GM19372 (cell line): Measurements from ENCODE around the gene PSMD13.
A peak's percentile ranks its signal among the peaks of the same experiment; 100 is the strongest.
"Not testable (repeated sequence)": the region's sequence is repeated elsewhere in the genome, so short reads cannot be mapped to it uniquely, and the experiment has no call there.

Experiments used
- ATAC-seq: cut with Tn5 transposase; IDR thresholded peaks from one replicate; pipeline ENCODE4 v1.9.1; 2021; ENCODE audit warnings: mild to moderate bottlenecking, low read depth, moderate library complexity; ENCODE audit not compliant: unreplicated experiment

The PSMD13 gene

DNA sequence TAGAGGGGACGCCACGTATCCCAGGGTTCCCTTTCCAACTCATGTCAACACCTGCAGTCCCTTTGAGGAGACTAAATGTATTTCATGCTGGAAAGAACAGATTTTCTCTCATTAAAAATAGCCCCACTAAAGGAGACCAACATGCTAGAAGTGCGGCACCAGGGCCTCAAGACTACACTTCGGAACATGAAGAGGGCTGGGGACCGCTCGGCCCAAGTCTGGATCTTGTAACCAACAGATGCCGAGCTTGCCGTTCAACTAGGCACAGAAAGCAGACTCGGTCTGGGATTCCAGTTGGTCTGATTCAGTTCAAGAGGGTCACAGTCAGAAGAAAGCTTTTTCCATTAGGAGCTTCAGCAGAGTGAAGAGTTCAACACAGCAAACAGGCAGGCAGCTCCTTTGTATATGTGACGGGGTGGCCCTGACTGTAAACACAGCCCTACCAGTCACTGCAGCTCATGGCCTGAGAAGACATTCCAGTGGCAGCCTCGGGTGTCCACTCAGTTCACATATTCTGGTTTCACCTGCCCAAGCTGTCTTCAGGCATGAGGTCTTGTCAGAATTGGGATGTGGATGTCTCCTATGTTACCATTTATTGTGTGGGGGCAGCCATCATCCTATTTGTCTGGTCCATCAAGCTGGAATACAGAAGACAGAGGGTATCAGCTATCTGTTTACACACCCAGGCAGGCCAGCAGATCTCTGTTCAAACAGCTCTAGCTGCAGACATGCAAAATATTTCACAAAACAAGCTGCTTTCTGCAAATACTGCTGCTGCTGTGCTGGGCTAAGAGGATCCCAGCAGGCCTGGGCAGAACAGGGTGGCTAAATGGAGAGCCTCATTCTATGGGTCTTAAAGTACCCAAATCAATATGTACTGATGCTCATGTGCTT lies 20.4 kb upstream of the PSMD13 start:
- ATAC-seq: no peak

DNA sequence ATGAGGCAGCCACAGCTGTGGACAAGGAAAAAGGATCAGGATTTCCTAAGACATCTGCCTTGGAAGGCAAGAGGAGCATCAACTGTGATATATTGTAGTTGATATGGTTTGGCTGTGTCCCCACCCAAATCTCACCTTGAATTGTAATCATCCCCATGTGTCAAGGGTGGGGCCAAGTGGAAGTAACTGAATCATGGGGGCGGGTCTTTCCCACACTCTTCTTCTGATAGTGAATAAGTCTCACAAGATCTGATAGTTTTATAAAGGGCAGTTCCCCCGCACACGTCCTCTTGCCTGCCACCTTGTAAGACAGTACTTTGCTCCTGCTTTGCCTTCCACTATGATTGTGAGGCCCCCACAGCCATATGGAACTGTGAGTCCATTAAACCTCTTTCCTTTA lies 19.1 kb upstream of the PSMD13 start:
- no peak for ATAC-seq

DNA sequence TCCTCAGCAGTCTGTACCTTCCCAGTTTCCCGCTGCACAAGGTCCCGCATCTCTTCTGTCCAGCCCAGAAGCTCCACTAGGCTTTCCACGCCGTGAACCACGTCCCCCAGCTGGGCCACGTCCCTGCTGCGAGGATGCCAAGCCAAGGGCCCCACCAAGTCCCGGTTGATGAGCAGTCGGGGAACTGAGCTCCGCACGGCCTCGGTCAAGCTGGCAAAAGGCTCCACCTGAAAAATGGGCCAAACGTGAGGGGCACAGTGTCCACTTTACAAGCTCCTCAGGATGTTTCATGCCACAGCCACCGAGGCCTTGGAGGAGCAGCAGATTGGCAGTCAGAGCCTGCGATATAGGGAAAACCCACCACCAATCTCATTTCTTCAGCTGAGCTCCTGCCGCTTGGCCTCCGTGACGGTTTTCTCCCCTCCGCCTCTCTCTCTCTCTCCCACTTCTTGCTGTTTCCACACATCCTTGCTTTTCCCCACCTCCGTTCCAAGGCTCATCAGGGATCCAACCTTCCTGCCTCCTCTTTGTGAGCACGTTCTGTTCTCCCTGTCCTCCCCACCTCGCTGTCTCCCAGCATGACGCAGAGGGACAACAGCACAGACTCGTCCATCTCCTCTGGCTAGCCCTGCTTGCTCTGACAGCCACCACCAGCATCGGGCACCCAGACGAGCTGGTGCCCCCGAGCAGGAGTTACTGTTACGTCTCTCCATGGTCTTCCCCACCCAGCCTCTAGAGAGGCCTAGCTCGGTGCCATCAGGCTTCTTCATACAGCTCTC lies 17.8 kb upstream of the PSMD13 start:
- no peak for ATAC-seq

DNA sequence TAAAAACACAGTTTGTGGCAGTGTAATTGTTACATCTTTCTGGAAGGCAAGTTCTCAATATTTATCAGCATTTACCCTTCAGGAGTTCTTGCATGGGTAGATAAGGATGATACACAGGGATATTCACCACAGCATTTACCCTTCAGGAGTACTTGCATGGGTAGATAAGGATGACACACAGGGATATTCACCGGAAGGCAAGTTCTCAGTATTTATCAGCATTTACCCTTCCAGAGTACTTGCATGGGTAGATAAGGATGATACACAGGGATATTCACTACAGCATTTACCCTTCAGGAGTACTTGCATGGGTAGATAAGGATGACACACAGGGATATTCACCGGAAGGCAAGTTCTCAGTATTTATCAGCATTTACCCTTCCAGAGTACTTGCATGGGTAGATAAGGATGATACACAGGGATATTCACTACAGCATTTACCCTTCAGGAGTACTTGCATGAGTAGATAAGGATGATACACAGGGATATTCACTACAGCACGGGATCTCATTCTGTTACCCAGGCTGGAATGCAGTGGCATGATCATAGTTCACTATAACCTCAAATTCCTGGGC lies 16.0 kb upstream of the PSMD13 start:
- ATAC-seq: not testable (repeated sequence)

DNA sequence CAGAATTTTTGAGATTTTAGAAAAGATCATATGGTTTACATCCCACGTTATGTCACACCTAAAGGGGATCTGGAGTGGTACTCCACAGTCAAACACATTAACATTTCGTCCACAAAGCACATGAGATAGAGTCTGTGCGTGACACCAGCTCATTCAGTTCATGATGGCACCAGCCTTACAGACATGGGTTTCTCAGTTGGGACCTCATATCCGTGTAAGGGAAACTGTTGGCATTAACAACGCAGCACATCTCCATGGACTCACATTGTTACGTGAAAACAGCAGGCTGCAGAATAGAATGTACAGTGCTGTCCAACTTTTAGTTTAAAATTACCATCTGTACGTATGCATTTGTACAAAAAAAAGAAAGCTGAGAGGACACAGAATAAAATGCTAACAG lies 15.2 kb upstream of the PSMD13 start:
- no peak for ATAC-seq

DNA sequence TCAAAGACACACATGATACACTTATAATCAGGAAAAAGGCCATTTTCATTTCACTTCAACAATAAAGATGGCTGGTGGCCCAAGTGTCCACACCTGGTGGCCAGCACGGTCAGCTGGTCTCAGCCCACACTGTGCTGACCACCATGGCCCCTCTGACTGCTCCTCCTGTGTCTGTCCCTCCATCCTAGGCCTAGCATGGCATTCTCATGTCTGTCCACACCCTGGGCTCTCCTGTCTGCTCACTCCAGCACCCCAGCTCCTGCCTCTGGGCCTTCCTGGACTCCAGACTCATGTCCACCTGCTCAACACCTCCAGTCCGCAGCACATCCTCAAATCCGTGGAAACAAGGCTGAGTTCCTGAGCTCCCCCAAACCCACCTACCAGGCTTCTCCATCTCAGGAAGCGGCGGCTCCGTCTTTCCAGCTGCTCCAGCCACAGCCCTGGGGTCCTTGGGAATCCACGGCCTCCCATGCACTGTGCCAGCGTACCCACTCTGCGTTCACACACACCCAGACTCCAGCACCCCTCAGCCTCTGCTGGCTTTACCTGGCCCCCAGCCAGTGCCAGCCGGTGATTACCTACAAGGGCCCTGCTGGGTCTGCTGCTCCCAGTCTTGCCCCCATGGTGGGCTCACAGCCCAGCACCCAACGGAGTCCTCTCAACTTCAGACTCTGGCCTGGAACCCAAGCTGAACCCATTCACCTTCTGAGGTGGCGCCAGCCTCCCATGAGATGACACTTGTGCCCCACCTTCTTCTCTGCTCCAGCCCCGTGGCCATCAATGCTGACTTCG lies 14.6 kb upstream of the PSMD13 start:
- ATAC-seq: no peak

DNA sequence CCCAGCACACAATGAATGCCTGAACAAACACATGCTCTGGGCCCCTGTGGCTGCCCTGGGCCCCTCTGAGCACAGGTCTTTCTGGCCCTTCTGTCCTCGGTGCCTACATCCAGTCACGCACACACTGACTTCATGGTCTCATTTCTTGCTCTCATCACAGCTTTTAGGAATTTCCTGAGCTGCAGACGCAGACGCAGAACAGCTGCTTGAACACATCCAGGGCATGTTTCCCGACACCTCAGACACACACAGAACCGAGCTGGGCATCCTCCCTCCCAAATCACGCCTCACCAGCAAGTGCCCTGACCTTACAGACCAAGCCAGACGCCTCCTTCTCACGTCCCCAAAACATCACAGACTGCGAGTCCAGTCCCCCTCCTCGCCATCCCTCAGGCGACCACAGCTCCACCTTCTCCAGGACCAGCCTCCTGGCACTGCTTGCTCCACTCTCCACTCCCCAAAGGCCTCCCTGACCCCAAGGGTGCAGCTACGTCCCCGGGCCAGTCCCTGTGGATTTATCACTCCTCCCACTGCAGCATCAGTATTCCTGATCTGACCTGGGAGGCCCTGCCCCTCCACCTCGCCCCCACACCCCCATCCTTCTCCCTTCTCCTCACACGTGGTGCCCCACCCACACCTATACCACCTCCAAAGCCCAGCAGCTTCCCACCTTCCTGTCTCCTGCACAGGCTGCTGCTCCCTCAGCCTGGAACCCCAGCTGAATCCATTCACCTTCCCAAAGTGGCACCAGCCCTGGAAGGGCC lies 13.6 kb upstream of the PSMD13 start:
- ATAC-seq: no peak

DNA sequence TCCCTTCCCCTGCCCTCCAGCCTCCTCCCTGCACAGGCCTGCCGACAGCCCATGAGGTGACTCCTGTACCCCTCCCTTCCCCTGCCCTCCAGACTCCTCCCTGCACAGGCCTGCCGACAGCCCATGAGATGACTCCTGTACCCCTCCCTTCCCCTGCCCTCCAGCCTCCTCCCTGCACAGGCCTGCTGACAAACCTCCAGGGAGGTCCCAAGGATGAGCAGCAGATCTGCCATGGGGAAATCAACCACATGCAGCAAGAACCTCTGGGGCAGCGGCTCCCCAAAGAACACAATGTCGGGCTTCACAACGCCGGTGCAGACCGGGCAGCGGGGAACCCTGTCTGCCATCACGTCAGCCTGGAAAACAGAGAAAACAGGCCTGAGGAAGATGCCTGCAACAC lies 12.9 kb upstream of the PSMD13 start:
- no peak for ATAC-seq

DNA sequence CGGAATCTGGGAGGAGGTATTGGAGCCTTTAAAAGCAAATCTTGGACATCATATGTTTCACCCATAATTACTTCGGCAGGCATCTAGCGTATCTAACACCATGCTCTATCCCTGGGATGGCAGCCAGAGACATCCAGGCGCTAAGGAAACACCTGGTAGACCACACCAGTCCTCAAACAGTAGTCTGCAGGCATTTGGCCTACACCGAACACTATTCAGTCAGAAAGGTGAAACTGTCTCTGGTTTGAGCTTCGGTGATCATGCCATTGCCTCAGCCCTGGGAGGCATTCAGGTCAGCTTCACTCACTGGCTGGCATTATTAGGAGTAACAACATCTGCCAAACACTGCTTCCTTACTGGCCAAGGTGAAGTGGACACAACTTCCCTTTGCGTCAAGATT lies 12.4 kb upstream of the PSMD13 start:
- no peak for ATAC-seq

DNA sequence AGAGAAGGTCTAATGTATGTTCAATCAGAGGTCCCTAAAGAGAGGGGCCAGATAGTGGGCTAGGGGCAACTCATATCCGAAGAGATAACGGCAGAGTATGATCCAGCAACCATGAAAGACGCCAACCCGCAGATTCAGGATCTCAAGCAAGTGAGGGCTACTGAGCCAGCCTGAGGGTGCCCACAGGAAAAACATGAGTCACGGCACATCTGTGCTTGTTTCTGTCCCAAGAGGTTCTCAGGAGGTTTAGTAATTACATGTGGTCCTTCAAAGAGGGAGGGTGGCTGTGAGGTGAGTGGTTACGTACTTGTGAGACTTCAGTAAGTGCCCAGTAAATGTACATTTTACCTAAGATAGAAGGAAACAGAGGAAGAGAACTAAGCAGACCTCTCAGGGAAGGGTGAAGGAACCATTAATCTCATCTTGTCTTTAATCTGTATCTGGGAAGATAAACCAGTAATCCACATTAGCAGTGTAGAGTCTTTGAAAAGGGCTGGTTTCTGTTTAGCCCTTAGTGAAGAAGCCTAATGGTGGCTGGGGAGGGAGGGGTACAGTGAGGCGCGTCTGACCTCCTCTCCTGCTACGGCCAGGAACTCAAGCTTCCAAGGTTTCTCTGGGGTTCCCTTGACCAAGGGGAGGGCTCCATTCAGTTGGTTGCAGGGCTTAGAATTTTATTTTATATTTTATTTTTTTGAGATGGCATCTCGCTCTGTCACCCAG lies 10.9 kb upstream of the PSMD13 start:
- no peak for ATAC-seq

DNA sequence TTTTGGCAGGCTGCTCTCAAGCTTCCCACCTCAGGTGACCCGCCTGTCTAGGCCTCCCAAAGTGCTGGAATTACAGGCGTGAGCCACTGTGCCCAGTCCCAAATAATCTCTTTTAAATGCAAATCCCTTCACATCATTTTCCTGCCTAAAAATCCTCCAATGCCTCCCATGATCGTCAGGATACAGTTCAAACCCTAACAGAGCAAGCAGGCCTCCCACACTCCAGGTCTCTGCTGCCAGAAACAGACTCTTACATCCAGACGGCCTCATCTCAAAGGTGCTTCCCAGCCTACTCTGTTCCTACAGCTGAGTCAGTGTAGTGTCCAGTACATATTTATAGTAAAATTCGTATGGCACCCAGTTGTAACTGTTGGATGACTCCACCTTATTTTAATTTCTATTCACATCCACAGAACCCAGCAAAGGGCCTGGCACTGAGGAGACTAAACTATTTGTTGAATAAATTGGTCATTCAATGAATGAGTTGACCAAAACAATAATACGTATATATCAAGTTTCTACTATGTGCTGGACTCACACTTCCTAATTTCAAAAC lies 8.9 kb upstream of the PSMD13 start:
- ATAC-seq: no peak

DNA sequence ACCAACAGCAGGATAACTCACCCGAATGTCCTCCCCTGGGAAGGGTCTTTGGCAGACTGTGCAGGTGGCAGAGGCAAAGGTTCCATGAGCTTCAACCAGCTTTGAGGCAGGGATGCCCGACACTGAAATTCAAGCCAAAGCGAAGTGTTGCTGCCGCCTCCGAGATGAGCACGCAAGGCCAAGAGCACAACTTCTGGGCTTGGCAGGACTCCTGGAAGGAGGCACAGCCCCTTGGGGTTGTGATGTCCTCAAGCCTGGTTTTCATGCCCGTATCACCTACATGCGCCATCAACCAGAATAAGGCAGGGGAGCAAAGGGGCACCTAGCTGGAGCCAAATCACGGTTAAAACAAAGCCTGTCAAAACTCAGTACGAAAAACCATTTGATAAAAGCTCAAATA lies 6.3 kb upstream of the PSMD13 start:
- no peak for ATAC-seq

DNA sequence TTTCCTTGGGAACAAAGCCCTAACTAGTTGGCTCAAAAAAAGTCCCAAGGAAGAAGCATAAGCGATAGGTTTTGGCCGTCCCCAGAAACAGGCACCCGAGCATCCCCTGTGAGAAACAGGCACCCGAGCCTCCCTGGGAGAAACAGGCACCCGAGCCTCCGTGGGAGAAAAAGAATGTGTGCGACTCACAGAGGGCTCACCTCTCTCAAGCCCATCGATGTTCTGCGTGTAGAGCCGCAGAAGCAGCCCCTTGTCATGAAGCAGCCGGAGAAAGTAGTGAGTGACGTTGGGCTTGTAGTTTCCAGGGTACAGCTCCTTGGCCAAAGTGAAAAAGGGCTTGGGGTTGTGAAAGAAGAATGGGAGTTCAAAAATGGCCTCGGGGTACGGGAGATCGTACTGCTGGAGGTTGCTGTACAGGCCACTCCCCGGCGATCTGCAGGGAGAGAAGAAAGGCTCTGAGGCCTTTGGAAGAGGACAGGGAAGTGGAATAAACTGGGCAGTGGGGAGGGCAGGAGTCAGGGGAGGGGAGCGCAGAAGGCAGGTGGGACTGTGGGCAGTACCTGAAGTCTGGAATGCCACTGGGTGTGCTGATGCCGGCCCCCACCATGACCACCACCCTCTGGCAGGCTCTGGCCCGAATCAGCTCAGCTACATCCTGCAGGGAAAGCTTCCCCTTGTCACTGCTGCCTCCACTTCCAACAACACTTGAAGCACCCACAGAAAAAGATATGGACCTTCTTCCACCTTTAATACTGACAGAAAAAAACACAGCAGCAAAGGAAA lies 3.8 kb upstream of the PSMD13 start:
- ATAC-seq: no peak

DNA sequence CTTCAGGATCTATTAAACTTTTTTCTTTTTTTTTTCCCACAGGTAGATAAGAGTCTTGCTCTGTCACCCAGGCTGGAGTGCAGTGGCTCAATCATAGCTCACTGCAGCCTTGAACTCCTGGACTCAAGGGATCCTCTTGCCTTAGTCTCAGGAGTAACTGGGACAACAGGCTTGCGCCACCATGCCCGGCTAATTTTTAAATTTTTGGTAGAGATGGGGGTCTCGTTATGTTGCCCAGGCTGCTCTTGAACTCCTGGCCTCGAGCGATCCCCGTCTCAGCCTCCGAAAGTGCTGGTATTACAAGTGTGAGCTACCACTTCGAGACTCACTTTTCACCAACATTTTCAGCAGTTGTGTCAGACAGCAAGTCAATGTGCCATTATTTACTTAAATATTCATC lies 1.6 kb upstream of the PSMD13 start:
- ATAC-seq: no peak

DNA sequence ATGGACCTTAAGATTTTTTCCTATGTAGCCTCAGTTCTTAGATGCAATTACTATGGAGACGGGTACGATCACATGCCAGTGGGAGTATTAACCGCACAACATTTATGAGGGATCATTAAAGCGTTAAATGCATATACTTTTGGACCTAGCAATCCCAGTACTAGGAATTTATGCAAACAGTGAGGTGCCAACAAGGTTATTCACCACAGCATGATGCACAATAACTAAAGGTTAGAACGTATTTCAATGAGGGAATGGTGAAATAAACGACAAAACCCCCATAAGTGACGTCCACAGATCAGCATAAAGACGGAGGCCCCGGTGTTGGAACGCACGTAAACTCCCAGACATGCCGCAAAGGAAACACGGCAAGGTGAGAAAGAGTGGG lies 1.2 kb upstream of the PSMD13 start:
- peak; percentile 14 for ATAC-seq

DNA sequence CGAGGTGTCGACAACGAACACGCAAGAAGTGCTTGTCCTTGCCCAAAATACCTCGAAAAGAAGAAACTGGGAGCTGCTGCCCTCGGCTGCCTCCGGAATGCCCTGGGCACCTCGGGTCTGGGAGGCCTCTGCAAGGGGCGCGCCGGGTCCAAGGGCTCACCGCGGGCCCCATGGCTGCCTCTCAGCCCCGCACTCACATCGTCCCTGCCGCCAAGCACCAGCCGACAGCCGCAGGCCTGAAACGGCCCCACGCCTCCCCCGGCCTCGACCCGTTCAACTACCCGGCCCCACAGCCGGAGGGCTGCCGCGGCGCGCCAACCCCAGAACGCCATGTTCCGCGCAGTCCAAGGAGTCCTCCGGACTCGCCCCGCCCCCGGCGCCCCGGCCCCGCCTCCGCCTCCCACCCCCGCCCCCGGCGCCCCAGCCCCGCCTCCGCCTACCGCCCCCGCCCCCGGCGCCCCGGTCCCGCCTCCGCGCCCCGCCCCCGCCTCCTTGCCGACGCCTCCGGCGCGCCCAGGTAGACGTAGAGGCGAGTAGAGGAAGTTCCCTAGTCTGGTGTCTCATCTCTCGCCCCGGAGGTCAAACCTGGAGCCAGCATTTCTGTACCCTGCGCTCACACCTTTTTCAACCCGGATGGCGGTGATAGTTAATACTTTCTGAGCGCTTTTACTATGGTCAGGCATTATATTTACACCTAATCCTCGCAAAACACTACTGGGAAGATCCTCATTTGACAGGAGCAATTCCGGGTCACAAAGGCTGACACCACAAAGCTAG lies 591 bp upstream of the PSMD13 start, which contains the start of gene SIRT3:
TSS of gene SIRT3 (minus strand) at position 346 of the 777 bp plus-strand sequence. CDS start at position 332, 14 bp downstream.
- peak; percentile 67 for ATAC-seq

DNA sequence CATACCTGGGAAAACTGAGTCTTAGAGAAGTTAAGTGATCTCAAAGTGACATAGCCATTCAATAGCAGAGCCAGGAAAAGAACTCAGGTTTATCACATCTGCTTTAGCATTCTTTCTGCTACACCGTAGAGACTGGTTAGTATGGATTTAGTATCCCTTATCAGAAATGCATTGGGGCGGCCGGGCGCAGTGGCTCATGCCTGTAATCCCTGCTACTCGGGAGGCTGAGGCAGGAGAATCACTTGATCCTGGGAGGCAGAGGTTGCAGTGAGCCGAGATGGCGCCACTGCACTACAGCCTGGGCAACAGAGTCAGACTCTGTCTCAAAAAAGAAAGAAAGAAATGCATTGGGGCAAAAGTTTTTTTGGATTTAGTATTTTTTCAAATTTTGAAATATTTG lies 1.6 kb downstream of the PSMD13 start:
- not testable (repeated sequence) for ATAC-seq
